Mucosa of stomach (tissue), 1 donor: ENCODE results near the gene CHD2.

Source experiments
- H3K27me3 ChIP-seq: one replicate; pipeline ENCODE4 v1.7.0; 2013; ENCODE audit warnings: mild to moderate bottlenecking, low read length; ENCODE audit not compliant: control insufficient read depth, insufficient read depth
- H3K36me3 ChIP-seq: one replicate; pipeline ENCODE4 v1.7.0; 2013; ENCODE audit warnings: low read length; ENCODE audit not compliant: control insufficient read depth, insufficient read depth
- H3K4me1 ChIP-seq: one replicate; pipeline ENCODE4 v1.7.0; 2013; ENCODE audit warnings: mild to moderate bottlenecking, low read length; ENCODE audit not compliant: control insufficient read depth, insufficient read depth
- H3K4me3 ChIP-seq: one replicate; pipeline ENCODE4 v1.7.0; 2013; ENCODE audit warnings: low read length
- H3K9ac ChIP-seq: one replicate; pipeline ENCODE4 v1.7.0; 2013; ENCODE audit warnings: mild to moderate bottlenecking, low read length, moderate library complexity
- H3K9me3 ChIP-seq: one replicate; pipeline ENCODE4 v1.7.0; 2013; ENCODE audit warnings: mild to moderate bottlenecking, low read length, moderate library complexity; ENCODE audit not compliant: control insufficient read depth
- donor health status: Pancreatic carcinoma.

CHD2 gene

GRCh38 chr15:92943581-92943980, 43.5 kb downstream of the CHD2 start:
- H3K4me1 ChIP-seq, result no peaks in the 10 kb centered on the region
- H3K27me3 ChIP-seq, result no peaks in the 10 kb centered on the region
- H3K9me3 ChIP-seq, result no peaks in the 10 kb centered on the region
- H3K4me3 ChIP-seq, result no peak overlapping the region
- H3K36me3 ChIP-seq, result peaks cover 22% of the 10 kb centered on the region
- no peak overlapping the region for H3K9ac ChIP-seq

DNA sequence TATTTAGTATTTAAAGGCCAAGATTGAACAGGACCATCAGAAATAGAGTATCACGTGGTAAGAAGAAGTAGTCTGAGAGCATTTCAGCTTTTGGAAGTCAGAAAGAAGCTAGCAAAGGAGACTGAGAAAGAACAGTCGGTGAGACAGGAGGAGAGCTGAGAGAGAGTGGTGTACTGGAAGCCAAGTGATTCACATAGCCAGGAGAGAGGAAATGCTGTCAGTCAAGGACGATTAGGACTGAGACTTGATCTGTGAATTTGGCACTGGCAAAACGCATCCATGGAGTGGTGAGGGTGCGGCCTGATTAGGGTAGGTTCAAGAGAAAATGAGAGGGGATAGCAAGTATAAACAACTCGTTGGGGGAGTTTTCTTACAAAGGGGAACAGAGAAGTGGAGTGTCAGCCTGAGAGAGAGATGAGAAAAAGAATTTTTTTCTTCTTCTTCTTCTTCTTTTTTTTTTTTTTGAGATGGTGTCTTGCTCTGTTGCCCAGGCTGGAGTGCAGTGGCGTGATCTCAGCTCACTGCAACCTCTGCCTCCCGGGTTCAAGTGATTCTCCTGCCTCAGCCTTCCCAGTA, 44.9 kb downstream of the CHD2 start:
- Histone ChIP-seq H3K9me3 (peaks cover 8% of the 10 kb centered on the region), H3K27me3 (no peaks in the 10 kb centered on the region), H3K36me3 (peaks cover 24% of the 10 kb centered on the region), H3K9ac (no peak overlapping the region), H3K4me3 (no peak overlapping the region), H3K4me1 (no peaks in the 10 kb centered on the region)

DNA sequence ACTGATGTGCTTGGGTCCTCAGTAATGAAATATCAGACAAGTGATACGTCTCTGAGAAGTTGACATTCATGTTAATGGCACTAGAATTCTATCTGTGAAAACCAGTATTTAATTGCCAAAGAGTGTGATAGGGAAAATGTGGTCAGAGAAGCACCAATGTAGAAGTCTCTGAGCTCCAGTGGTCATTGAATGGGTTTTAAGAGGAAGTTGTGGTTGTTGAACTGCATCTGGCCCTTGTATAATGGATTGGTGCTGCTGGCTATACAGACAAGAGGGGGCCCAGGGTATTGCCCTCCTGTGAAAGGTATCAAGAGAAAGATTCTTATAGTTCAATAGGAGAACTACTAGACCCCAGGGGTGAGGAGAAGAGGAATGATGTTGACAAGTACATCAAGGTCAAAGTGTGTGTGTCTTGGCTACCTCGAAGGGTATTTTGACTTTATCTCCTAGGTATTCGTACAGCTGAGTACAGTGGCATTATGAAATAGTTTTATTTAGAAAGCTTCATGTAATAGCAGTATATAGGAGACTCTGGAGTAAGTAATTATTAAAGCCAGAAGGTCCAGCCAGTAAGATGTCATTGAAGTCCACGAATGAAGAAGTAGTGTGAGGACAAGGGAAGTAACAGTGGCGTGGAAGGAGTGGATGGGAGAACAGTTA, 47.1 kb downstream of the CHD2 start:
- H3K36me3 ChIP-seq, result peaks cover 24% of the 10 kb centered on the region

GRCh38 chr15:92949604-92950249, 49.6 kb downstream of the CHD2 start:
- H3K27me3 ChIP-seq, result no peaks in the 10 kb centered on the region
- H3K9ac ChIP-seq, result no peak overlapping the region
- H3K4me1 ChIP-seq, result no peaks in the 10 kb centered on the region
- no peak overlapping the region for H3K4me3 ChIP-seq
- H3K36me3 ChIP-seq, result peaks cover 16% of the 10 kb centered on the region
- peaks cover 8% of the 10 kb centered on the region for H3K9me3 ChIP-seq

More for the DNA sequence above, 47.1 kb downstream of the CHD2 start:
- no peak overlapping the region for H3K9ac ChIP-seq
- H3K27me3 ChIP-seq, result no peaks in the 10 kb centered on the region
- H3K9me3 ChIP-seq, result peaks cover 8% of the 10 kb centered on the region
- H3K4me1 ChIP-seq, result no peaks in the 10 kb centered on the region
- H3K4me3 ChIP-seq, result no peak overlapping the region

GRCh38 chr15:92951800-92952457, 51.8 kb downstream of the CHD2 start:
- Histone ChIP-seq H3K4me3 (no peak overlapping the region), H3K9ac (no peak overlapping the region), H3K4me1 (no peaks in the 10 kb centered on the region), H3K36me3 (peaks cover 14% of the 10 kb centered on the region), H3K27me3 (no peaks in the 10 kb centered on the region), H3K9me3 (peaks cover 8% of the 10 kb centered on the region)

GRCh38 chr15:92952458-92952850, 52.3 kb downstream of the CHD2 start:
- Histone ChIP-seq H3K4me3 (no peak overlapping the region), H3K9ac (no peak overlapping the region), H3K36me3 (peaks cover 10% of the 10 kb centered on the region), H3K27me3 (no peaks in the 10 kb centered on the region), H3K9me3 (peaks cover 8% of the 10 kb centered on the region), H3K4me1 (no peaks in the 10 kb centered on the region)

- H3K4me3 ChIP-seq, result no peak overlapping the region
- H3K4me1 ChIP-seq, result no peaks in the 10 kb centered on the region
- H3K9me3 ChIP-seq, result peaks cover 8% of the 10 kb centered on the region
- H3K9ac ChIP-seq, result no peak overlapping the region
- peaks cover 10% of the 10 kb centered on the region for H3K36me3 ChIP-seq
- no peaks in the 10 kb centered on the region for H3K27me3 ChIP-seq
Observed at GRCh38 chr15:92953566-92953965, 53.4 kb downstream of the CHD2 start.

GRCh38 chr15:92954002-92954401, 53.9 kb downstream of the CHD2 start:
- Histone ChIP-seq H3K36me3 (peaks cover 10% of the 10 kb centered on the region), H3K27me3 (no peaks in the 10 kb centered on the region)

DNA sequence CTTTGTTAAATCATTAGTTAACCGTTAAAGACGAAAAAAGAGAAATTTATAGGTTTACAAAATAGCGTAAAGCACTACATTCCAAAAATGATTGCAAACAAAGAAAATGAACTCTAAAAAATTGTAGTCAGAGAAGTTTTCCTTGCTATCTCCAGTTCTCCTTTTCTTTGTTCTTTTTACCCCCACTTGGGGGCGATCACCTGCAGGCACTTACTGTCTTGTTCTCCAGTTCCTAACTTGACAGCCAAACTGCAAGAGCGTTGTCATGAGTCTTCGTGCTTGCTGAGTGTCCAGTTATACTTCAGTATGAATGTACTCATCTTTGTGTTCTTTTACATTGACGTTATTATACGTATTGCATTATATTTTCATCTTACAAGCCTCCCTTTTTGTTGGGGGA, 54.5 kb downstream of the CHD2 start:
- Histone ChIP-seq H3K9ac (no peak overlapping the region), H3K36me3 (peaks cover 6% of the 10 kb centered on the region), H3K4me1 (no peaks in the 10 kb centered on the region), H3K9me3 (peaks cover 4% of the 10 kb centered on the region), H3K27me3 (no peaks in the 10 kb centered on the region), H3K4me3 (no peak overlapping the region)

More at GRCh38 chr15:92954002-92954401, 53.9 kb downstream of the CHD2 start:
- Histone ChIP-seq H3K4me3 (no peak overlapping the region), H3K4me1 (no peaks in the 10 kb centered on the region), H3K9me3 (peaks cover 8% of the 10 kb centered on the region), H3K9ac (no peak overlapping the region)

DNA sequence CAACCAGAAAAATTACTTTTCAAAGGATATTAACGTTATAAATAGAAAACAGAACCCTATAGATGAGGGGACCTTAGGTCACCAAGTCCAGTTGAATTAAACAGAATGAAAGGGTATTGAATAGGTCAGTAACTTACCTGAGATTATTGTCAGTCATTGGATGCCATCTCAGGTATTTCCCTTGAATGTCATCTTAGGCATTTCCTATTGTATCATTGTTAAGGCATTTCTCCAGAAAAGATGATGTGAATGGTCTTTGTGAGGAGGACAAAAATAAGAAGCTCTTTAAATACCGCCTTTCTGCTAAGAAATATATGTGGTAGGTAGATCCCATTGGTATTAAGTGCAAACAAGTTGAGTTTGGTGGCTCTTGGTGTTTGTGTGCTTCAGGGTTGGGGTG, 55.6 kb downstream of the CHD2 start:
- no peaks in the 10 kb centered on the region for H3K4me1 ChIP-seq
- H3K9me3 ChIP-seq, result no peaks in the 10 kb centered on the region
- H3K36me3 ChIP-seq, result peaks cover 3% of the 10 kb centered on the region
- H3K27me3 ChIP-seq, result no peaks in the 10 kb centered on the region
- H3K4me3 ChIP-seq, result no peak overlapping the region
- no peak overlapping the region for H3K9ac ChIP-seq

DNA sequence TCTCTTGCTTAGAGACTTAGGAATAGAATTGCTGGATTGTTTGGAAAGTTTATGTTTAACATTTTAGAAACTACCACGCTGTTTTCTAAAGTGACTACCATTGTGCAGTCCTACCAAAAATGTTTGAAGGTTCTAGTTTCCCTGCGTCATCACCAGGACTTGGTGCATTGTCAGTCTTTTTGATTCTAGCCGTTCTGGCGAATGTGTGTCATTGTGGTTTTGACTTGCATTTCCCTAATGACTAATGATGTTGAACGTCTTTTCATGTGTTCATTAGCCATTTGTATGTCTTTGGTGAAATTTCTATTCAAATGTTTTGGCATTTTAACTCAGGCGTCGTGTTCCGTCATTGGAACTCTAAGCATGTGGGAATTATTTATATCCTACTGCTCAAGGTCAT, 58.0 kb downstream of the CHD2 start:
- no peak overlapping the region for H3K4me3 ChIP-seq
- no peak overlapping the region for H3K9ac ChIP-seq
- H3K4me1 ChIP-seq, result no peaks in the 10 kb centered on the region
- no peaks in the 10 kb centered on the region for H3K36me3 ChIP-seq
- no peaks in the 10 kb centered on the region for H3K27me3 ChIP-seq
- no peaks in the 10 kb centered on the region for H3K9me3 ChIP-seq

DNA sequence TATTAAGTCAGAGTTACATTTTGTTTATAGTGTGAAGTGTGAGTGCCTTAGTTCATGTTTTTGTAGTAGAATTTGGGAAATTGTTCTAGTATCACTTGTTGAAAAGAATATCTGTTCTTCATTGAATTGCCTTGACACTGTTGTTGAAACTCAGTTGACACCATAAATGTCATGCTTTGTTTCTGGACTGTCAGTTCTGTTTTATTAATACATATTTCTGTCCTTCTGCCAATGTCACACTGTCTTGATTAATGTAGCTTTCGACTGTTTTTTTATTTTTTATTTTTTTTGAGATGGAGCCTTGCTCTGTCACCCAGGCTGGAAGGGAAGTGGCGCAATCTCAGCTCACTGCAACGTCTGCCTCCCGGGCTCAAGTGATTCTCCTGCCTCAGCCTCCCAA, 59.1 kb downstream of the CHD2 start:
- Histone ChIP-seq H3K9ac (no peak overlapping the region), H3K4me1 (no peaks in the 10 kb centered on the region), H3K27me3 (no peaks in the 10 kb centered on the region), H3K4me3 (no peak overlapping the region), H3K9me3 (no peaks in the 10 kb centered on the region), H3K36me3 (no peaks in the 10 kb centered on the region)
